Endothelial cell of umbilical vein (primary cell): ENCODE measurements around the gene KHNYN. TPM values are rescaled to one million over a fixed set of nuclear protein-coding genes. Genes with fewer than 3 reads are reported as not detected.

Source experiments
- BruUV-seq: library from RNA; stranded (reverse); fragments of 400-500 nt; replicated peaks from 2 replicates; lab custom pipeline; 2021; lab: Mats Ljungman, UMichigan
- CTCF ChIA-PET: fragments of 300-600, 350-600 bp; sonication (Branson Sonifier 250); formaldehyde crosslinking; loops from one replicate; lab custom pipeline; 2021; ENCODE audit warnings: antibody characterized with exemption, inconsistent platforms; lab: Charles Lee
- POLR2A ChIA-PET: fragments of 300-600, 350-600 bp; sonication (Branson Sonifier 250); formaldehyde crosslinking; loops from one replicate; lab custom pipeline; 2021; ENCODE audit warnings: antibody characterized with exemption, inconsistent platforms; lab: Charles Lee
- DNase-seq: peaks from one replicate; pipeline ENCODE4 v3.0.0-alpha.2; 2011; ENCODE audit warnings: low read depth, low spot score
- FAIRE-seq: peaks from 2 replicates; lab custom pipeline; 2011; peaks lifted over from hg19 to GRCh38; lab: Jason Lieb, UNC
- H2AFZ ChIP-seq: 2 replicates; pipeline ENCODE4 v1.6.0; 2012; ENCODE audit warnings: low read depth, low read length, control low read depth, inconsistent platforms
- H3K27ac ChIP-seq: 2 replicates; pipeline ENCODE4 v1.5.1; 2011; ENCODE audit warnings: low read depth, mild to moderate bottlenecking, control low read depth, low read length, moderate library complexity; ENCODE audit not compliant: insufficient read depth
- H3K27me3 ChIP-seq, 2 experiments: 2 replicates each; pipeline versions ENCODE4 v1.6.0 to v1.6.1; 2011; ENCODE audit warnings: low read length in 2 of 2, mixed read lengths in 1 of 2; ENCODE audit not compliant: control insufficient read depth in 2 of 2, insufficient read depth in 2 of 2
- H3K36me3 ChIP-seq, 2 experiments: 2 replicates in 1 of 2; 3 replicates in 1 of 2; pipeline ENCODE4 v1.5.1; 2011; ENCODE audit warnings: low read length in 2 of 2, mild to moderate bottlenecking in 1 of 2, moderate library complexity in 1 of 2; ENCODE audit not compliant: control insufficient read depth in 2 of 2, insufficient read depth in 2 of 2; ENCODE audit errors: extremely low read depth in 1 of 2
- H3K4me1 ChIP-seq: 3 replicates; pipeline ENCODE4 v1.5.1; 2011; ENCODE audit warnings: mild to moderate bottlenecking, low read length; ENCODE audit not compliant: control insufficient read depth, insufficient read depth; ENCODE audit errors: extremely low read depth
- H3K4me2 ChIP-seq: 2 replicates; pipeline ENCODE4 v1.6.1; 2011; ENCODE audit warnings: low read length, control low read depth, mixed read lengths; ENCODE audit not compliant: insufficient read depth
- H3K4me3 ChIP-seq, 3 experiments: fragments of 200-600 bp in 1 of 3; sonication (generic), shearing (Covaris generic) in 1 of 3; replicated peaks in 1 of 3; 2 replicates each; pipeline ENCODE4 v1.5.1; 2011 to 2016; ENCODE audit warnings: control low read depth in 3 of 3, low read length in 3 of 3, mild to moderate bottlenecking in 2 of 3, inconsistent platforms in 1 of 3, low read depth in 1 of 3, moderate library complexity in 1 of 3; ENCODE audit not compliant: insufficient read depth in 1 of 3
- H3K79me2 ChIP-seq: 2 replicates; pipeline ENCODE4 v1.6.0; 2012; ENCODE audit warnings: low read length, inconsistent platforms; ENCODE audit not compliant: control insufficient read depth, insufficient read depth
- H3K9ac ChIP-seq: replicated peaks from 2 replicates; pipeline ENCODE3; 2011; ENCODE audit warnings: low read length, control low read depth; ENCODE audit not compliant: insufficient read depth; ENCODE audit errors: extremely low read depth
- H3K9me1 ChIP-seq: replicated peaks from 3 replicates; pipeline ENCODE4 v1.6.0; 2011; ENCODE audit warnings: mild to moderate bottlenecking, low read length; ENCODE audit not compliant: control insufficient read depth, insufficient read depth; ENCODE audit errors: extremely low read depth
- H3K9me3 ChIP-seq: replicated peaks from 2 replicates; pipeline ENCODE4 v1.5.1; 2012; ENCODE audit warnings: low read length, inconsistent platforms; ENCODE audit not compliant: control insufficient read depth, insufficient read depth
- H4K20me1 ChIP-seq: replicated peaks from 2 replicates; pipeline ENCODE3; 2011; ENCODE audit warnings: mild to moderate bottlenecking, low read length; ENCODE audit not compliant: control insufficient read depth, insufficient read depth; ENCODE audit errors: extremely low read depth
- CTCF ChIP-seq, 2 donors: IDR thresholded peaks; 1 replicate in 1 of 2; 2 replicates in 1 of 2; pipeline ENCODE4 v1.5.1; 2011; ENCODE audit warnings: low read length in 2 of 2, mild to moderate bottlenecking in 2 of 2, moderate library complexity in 2 of 2, control low read depth in 1 of 2, inconsistent platforms in 1 of 2, low read depth in 1 of 2; ENCODE audit not compliant: insufficient read depth in 1 of 2; ENCODE audit errors: extremely low read depth in 1 of 2
- EZH2 ChIP-seq: IDR thresholded peaks from 2 replicates; pipeline ENCODE4 v1.6.1; 2012; ENCODE audit warnings: borderline replicate concordance, low read depth, mild to moderate bottlenecking, moderate library complexity, low read length, inconsistent platforms; ENCODE audit not compliant: severe bottlenecking
- FOS ChIP-seq: IDR thresholded peaks from 2 replicates; pipeline ENCODE4 v1.6.1; 2011; ENCODE audit warnings: mild to moderate bottlenecking, low read length, moderate library complexity, borderline replicate concordance; ENCODE audit not compliant: insufficient read depth
- GATA2 ChIP-seq: IDR thresholded peaks from 2 replicates; pipeline ENCODE4 v1.7.0; 2011; ENCODE audit warnings: low read depth, mild to moderate bottlenecking, moderate library complexity, mixed read lengths, low read length; ENCODE audit not compliant: insufficient read length, insufficient read depth
- JUN ChIP-seq: IDR thresholded peaks from 2 replicates; pipeline ENCODE4 v1.6.1; 2011; ENCODE audit warnings: borderline replicate concordance, low read depth; ENCODE audit not compliant: insufficient read length, insufficient read depth
- MYC ChIP-seq: IDR thresholded peaks from one replicate; pipeline ENCODE4 v1.6.1; 2011; ENCODE audit warnings: mild to moderate bottlenecking, low read depth, low read length
- POLR2A ChIP-seq: IDR thresholded peaks from 2 replicates; pipeline ENCODE4 v1.6.1; 2012; ENCODE audit warnings: low read depth, mild to moderate bottlenecking, control low read depth, low read length
- POLR2AphosphoS5 ChIP-seq: IDR thresholded peaks from 2 replicates; pipeline ENCODE4 v1.6.1; 2012; ENCODE audit warnings: low read depth, mild to moderate bottlenecking, control low read depth, low read length, moderate library complexity; ENCODE audit not compliant: insufficient read depth
- dilution Hi-C: fragments of 300-500 bp; cut with MboI; formaldehyde crosslinking; loops from one replicate; pipeline ENCODE4 v1.15.0; 2019; ENCODE audit warnings: low sequenced_read_pairs; ENCODE audit not compliant: extremely low pct_ligation_motif_present
- intact Hi-C: fragments of 100-400 bp; cut with micrococcal nuclease; formaldehyde crosslinking; loops from one replicate; pipeline ENCODE4 v1.10.0; 2022
- polyA plus RNA-seq, 4 experiments: library from polyadenylated mRNA; depleted of rRNA in 3 of 4; stranded (reverse) in 3 of 4; unstranded in 1 of 4; fragments of >200 nt; gene quantifications; 2 replicates each; pipeline versions ENCODE4 v1.2.1 to v1.2.3, GENCODE V29; 2011 to 2012; ENCODE audit warnings: missing spikeins in 1 of 4
- total RNA-seq: library from RNA; stranded (reverse); gene quantifications from 2 replicates; pipeline ENCODE4 v1.2.3, GENCODE V29; 2021
- TF ChIP-seq, protein P1 (sequence below): IDR thresholded peaks from 2 replicates; pipeline ENCODE4 v1.6.1; 2011; ENCODE audit not compliant: insufficient read depth, insufficient read length

Gene KHNYN
- total and polyA plus RNA-seq, 2 donors (not counting 3 experiments of a cell fraction or from before 2014, with no cell fraction given) = 25.4 to 63.3 TPM

GRCh38 chr14:24425704-24426103, 4.0 kb upstream of the KHNYN start:
- DNase-seq (peak; percentile 83), FAIRE-seq (no peak)
- no peaks in the 10 kb centered on the region for H3K9me3 ChIP-seq
- H3K79me2 ChIP-seq = peaks cover 5% of the 10 kb centered on the region
- CTCF ChIA-PET = interaction anchor here (1.9 to 3.8 kb wide), 4 partner anchors 11 to 117 kb away, joined by 6 to 42 read pairs (median 20); partner anchors contain the start of gene CIDEB
- H3K9me1 ChIP-seq = no peaks in the 10 kb centered on the region
- no peaks in the 10 kb centered on the region for H4K20me1 ChIP-seq
- H3K4me3 ChIP-seq = peak overlapping the region in 1 of 3 experiments; percentile 22
- dilution Hi-C loops (no loop called here), intact Hi-C loops (loop anchor here (1.0 kb wide), 1 partner anchor 59 kb away; no protein-coding TSS in a partner anchor)
- TF ChIP-seq EZH2 (no peak), JUN (no peak), MYC (no peak), POLR2AphosphoS5 (no peak), CTCF (IDR thresholded peaks at IDR 0.05; ENCODE audit: extremely low read depth in 1 of 2, insufficient read depth in 1 of 2, low read depth in 1 of 2, low read length in 2 of 2) (no peak), FOS (no peak), POLR2A (no peak), GATA2 (no peak)
- TF ChIP-seq, protein P1, sequence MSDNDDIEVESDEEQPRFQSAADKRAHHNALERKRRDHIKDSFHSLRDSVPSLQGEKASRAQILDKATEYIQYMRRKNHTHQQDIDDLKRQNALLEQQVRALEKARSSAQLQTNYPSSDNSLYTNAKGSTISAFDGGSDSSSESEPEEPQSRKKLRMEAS = no peak
- H3K27ac ChIP-seq = peak overlapping the region; percentile 97
- POLR2A ChIA-PET = interaction anchor here (0.9 to 1.4 kb wide), 3 partner anchors 10 to 60 kb away, joined by 3 to 9 read pairs (median 5); partner anchors contain the start of gene NYNRIN
- H2AFZ ChIP-seq = no peak overlapping the region
- H3K27me3 ChIP-seq = no peaks in the 10 kb centered on the region
- BruUV-seq = TSS peak; percentile 48
- peak overlapping the region; percentile 62 for H3K9ac ChIP-seq
- H3K4me1 ChIP-seq = peaks cover 48% of the 10 kb centered on the region
- H3K4me2 ChIP-seq = peak overlapping the region; percentile 77
- no peaks in the 10 kb centered on the region for H3K36me3 ChIP-seq
